HG02938 (cell line): ENCODE data around the gene PDHX.
"Not testable (repeated sequence)": the region's sequence is repeated elsewhere in the genome, so short reads cannot be mapped to it uniquely, and the experiment has no call there.

ENCODE experiments used
- ATAC-seq: cut with Tn5 transposase; IDR thresholded peaks from one replicate; pipeline ENCODE4 v1.9.1; 2021; ENCODE audit warnings: mild to moderate bottlenecking, moderate library complexity; ENCODE audit not compliant: unreplicated experiment

The PDHX gene

GRCh38 chr11:34916015-34916842, at the start of gene PDHX, which contains the start of gene APIP:
TSS of gene PDHX (plus strand) at chr11:34916618. CDS start at chr11:34916656, 38 bp downstream.
TSS of gene APIP (minus strand) at chr11:34916379. CDS start at chr11:34916284, 95 bp downstream.
- peak; percentile 84 for ATAC-seq

DNA sequence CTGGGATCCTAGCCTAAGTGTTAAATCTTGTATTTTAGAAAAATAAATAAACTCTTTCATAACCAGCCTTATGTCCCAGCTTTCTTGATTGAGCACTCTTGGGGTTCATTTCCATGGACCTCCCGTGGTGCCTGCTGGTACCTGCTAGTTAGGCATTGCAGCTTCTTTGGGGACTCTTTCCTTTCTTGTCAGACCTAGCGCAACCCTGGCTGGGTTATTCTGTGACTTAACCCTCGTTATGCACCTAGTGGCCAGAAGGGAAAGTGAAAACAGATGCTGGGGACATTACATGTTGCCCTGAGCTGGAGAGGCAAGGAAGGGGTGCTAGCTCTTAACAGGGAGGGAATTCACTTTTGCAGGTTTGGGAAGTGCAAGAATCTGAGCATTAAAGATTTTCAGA, 47.0 kb upstream of the PDHX start:
- peak; percentile 59 for ATAC-seq

DNA sequence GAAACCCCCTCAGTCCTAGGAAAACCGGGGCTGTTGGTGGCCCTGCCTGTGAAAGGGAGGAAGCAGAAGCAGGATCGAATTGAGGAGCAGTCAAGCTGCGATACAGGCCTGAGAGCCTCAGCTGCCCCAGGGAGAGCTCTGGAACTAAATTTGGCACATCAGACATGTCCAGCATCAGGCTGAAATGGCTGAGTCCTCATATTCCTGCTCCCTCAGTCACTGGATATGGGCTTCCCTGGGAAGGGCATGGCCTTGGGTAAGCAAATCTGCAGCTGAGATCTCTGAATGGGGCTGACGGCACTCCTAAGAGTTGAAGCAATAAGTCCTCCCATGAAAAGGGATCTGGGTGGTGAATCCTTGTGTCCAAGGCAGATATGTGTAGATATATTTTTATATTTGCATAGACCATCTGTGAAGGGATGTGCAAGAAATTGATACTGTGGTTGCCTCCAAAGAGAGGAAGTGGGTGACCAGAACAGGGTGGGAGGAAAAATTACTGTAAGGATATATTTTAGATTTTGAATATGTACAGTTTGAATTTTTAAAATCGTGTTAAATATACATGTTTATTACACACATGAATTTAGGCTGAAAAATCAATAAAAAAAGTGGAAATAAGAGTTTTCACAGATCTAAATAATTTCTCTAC, 45.7 kb upstream of the PDHX start:
- ATAC-seq: no peak

GRCh38 chr11:34874202-34874601, 42.2 kb upstream of the PDHX start:
- ATAC-seq: no peak

DNA sequence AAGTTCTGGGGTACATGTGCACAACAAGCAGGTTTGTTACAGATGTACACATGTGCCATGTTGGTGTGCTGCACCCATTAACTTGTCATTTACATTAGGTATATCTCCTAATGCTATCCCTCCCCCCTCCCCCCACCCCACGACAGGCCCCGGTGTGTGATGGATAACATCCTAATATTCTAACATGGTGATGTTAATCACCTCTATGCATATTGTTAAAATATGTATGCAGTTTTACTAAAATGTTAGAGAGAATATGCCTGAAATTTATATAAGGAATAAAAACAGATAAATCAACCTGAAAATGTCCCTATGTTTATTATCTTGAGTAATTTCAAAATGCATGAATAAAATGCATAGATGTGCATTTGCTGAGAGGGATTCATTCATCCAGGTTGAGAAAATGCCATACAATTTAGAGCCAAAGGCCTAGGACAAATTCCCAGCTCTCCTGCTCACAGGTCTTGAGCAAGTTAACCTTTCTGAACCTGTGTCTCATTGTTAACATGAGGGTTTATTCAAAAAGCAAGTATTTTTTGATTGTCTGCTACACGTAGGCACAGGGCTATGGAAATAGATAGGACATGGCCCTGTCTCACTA, 38.9 kb upstream of the PDHX start:
- no peak for ATAC-seq

GRCh38 chr11:34881900-34882299, 34.5 kb upstream of the PDHX start:
- ATAC-seq: no peak

DNA sequence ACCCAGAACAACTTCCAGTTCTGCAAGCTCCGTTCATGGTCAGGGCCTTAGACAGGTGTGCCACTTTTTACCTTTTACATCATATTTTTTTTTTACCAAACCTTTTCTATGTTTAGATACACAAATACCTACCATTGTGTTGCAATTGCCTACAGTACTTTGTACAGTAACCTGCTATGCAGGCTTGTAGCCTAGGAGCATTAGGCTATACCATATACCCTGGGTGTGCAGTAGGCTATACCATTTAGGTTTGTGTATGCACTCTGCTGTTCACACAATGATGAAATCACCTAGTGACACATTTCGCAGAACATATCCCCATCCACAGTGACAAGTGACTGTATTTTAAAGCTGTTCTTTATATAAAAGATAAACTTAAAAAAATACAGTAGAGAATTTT, 29.8 kb upstream of the PDHX start:
- no peak for ATAC-seq

DNA sequence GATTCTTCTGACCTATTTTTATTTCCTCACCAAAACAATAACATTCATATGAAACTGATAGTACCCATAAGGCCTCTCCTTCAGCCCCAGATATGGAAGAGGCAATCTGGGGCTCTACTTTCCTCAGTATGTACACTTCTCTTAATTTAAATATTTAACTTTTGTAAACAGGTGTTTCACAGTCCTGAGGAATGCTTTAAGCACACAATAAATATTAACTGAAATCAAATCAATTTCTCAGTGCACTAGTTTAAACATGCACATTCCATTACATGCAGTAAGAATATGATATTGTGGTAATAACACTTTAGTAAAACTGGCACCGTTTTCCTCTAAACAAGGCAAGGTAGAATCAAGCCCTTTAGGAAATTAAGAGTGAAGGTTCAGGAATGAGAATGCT, 29.2 kb upstream of the PDHX start:
- no peak for ATAC-seq

DNA sequence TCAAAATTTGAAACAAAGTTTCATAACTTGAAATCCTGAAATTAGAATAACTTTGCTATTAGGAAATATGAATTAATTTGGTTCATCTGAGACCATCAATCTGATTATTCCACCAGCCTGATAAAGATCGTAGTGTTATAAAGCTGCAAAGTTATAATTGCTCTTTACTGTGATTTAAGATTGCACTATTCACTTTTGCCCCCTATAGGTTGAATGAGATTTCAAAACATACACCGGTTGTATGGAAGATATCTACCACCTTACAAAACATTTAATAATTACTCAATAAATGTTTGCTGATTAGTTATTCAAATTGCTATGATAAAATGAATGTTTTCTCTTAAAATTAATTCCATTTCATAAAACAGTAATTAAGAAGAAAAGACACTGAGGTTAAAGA, 26.3 kb upstream of the PDHX start:
- ATAC-seq: no peak

DNA sequence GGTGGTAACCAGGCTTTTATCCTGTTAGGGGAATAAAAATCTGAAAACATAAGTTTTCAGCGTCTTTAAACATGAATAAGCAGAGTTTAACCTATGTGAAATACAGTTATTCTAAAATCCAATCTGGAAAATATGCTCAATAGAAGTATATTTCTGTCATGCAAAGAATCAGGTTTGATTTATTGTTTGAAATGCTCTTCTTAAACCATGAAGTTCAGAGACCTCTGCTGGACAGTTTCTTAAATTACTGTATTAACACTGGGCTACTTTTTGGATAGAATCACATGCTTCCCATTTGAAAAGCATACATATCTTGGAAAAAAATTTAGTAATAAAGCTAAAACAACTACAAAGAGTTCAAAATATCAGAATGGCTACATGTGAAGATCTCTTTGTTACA, 25.6 kb upstream of the PDHX start:
- no peak for ATAC-seq

- ATAC-seq: no peak
Measured at GRCh38 chr11:34891611-34892010, 24.8 kb upstream of the PDHX start.

GRCh38 chr11:34893416-34893815, 23.0 kb upstream of the PDHX start:
- ATAC-seq: no peak

- not testable (repeated sequence) for ATAC-seq
Measured at GRCh38 chr11:34896191-34896590, 20.2 kb upstream of the PDHX start.

GRCh38 chr11:34897171-34897870, 19.1 kb upstream of the PDHX start:
- no peak for ATAC-seq

DNA sequence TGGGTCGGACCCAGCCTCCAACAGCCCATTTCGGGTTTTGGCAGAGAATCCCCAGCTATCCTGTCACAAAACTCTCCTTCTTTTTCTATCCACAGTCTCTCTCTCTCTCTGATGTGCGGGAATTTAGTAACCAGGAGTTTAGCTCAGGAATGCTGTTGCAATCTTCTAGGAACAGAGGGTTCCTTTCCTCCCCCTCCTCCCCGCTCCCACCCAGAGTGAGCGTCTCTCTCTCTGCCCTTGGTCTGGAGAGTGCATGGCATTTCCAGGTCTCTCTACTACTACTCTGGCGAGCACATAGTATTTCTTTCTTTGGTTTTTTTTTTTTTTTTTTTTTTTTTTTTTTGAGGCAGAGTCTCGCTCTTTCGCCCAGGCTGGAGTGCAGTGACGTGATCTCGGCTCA, 17.9 kb upstream of the PDHX start:
- no peak for ATAC-seq

- no peak for ATAC-seq
Measured at GRCh38 chr11:34899633-34900016, 16.8 kb upstream of the PDHX start.

DNA sequence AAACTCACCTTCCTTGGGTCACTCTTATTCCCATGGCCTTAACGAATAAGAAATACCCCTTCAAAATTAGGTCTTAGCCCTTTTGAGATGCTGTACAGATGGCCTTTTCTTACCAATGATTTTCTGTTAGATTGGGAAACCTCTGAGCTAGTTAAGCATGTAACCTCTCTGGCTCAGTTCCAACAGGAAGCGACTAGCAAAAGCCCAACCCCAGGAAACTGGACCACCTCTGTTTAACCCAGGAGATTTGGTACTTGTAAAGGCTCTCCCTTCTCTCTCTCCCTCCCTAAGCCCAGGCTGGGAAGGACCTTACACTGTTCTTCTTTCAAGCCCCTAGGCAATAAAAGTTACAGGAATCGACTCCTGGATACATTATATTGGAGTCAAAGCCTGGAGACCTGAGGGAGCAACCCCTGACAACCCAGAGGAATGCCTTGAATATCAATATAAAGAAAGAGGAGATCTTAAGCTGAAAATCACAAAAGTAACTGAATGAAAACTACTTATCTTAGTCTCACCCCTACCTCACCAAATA, 11.9 kb upstream of the PDHX start:
- no peak for ATAC-seq

- no peak for ATAC-seq
Measured at GRCh38 chr11:34905666-34906065, 10.8 kb upstream of the PDHX start.

DNA sequence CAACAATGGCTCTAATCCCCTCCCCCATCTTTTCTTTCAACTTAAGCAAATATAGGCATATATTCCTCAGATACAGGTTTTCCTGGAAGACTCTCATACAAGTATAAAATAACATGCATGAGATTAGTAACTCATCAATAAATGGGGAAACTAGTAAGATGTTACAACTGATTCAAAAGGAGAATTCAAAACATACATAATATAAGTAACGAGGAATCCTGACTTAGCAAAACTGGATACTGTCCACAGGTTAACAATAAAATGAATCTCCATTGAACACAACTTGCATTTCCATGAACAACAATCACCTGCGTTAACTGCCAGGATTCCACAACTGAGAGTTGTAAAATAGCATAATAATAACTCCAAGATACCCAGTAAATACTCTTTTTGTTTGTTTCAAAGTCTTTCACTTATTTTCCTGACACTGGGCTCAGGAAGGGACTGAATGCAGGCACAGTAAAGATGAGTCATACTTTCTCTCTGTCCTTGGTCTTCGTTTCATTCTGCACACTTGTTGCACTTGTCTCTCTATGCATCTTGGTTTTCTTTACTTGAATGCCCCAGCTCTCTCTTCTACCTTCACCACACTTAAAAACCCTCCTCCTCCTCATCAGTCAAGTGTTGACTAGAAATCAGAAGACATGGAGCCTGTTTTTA, 8.4 kb upstream of the PDHX start:
- no peak for ATAC-seq

DNA sequence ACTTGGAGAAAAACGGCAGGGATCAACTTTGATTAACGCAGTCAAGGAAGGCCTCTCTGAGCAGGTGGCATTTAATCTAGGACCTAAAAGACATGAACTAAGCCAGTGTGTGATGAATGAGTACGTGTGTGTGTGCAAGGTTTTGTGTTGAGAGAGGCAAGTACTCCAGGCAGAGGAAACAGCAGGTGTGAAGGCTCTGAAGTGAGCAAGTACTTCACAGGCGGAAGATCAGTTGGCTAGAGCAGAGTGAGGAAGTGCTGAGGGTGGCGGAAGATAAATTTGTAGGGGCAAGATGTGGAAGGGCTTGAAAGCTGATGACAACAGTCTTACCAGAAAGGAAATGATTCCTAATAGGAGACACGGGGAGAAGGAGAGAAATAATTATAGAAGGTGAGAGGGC, 7.0 kb upstream of the PDHX start:
- no peak for ATAC-seq

- no peak for ATAC-seq
Measured at GRCh38 chr11:34909955-34910354, 6.5 kb upstream of the PDHX start.
